ENCODE measurements around the gene CRELD1. TPM values are rescaled to one million over a fixed set of nuclear protein-coding genes. Genes with fewer than 3 reads are reported as not detected.
A peak's percentile ranks its signal among the peaks of the same experiment; 100 is the strongest.
"Not testable (repeated sequence)": the region's sequence is repeated elsewhere in the genome, so short reads cannot be mapped to it uniquely, and the experiment has no call there.

The CRELD1 gene
- total RNA-seq, 1 donor from 2014 or later, result 50.4 TPM

DNA sequence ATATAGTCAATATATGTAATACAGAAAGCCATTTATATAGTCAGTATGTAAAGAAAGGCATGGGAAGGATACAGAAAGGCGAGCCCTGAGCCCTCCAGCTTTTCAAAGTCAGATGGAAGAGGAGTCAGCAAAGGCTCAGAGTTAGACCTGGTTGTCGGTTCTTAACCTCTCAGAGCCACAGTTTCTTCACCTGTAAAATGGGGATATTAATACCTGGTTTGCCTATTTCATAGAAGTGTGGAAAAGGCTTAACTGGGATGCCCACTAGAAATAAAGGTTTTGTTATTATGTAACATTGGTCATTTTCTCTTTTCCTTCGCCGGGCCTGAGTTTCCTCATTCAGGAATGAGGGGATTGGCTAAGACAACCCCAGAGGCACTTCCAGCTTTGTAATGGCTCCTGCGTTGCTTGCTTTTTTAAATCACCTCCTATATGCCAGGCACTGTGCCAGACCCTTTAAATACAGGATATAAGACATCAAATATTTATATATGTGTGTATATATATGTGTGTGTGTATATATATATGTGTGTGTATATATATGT is 2.4 kb downstream of the CRELD1 start:
- no peak for DNase-seq

DNA sequence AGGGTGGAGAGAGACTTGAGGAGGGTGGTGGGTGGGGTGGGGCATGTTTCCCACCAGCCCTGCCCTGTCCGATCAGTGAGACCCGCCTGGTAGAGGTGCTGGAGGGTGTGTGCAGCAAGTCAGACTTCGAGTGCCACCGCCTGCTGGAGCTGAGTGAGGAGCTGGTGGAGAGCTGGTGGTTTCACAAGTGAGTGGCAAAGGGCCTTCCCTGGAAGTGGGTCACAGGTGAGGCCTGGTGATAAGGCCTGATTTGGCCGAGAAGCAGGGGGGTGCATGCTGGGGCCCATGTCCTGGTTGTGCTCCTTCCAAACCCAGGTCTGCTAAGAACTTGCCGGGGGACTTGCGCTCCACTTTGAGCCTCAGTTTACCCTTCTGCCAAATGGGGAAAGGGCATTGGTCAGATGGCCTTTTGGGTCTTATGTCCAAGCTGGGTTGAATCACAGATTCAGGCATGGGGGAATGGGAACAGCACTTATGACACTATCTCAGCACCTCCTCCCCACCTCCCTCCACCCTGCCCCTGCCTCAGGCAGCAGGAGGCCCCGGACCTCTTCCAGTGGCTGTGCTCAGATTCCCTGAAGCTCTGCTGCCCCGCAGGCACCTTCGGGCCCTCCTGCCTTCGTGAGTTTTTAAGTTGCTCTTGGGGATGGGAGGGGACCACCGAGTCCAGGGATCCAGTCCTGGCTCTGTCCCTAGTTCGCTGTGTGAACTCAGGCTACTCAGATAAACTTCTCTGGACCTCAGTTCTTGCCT is 4.0 kb downstream of the CRELD1 start:
- no peak for DNase-seq

DNA sequence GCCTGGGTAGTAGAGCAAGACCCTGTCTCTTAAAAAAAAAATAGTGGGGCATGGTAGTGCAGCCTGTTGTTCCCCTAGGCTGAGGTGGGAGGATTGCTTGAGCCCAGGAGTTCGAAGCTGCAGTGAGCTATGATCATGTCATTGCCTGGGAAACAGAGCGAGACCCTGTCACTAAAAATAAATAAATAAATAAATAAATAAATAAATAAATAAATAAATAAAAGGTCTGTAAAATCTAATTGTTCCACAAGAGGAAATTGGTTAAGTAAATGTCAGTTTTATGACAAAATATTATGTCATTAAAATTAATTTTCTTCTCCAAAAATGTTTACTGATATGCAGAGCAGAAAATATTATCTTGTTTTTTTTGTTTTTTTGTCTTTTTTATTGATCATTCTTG is 5.3 kb downstream of the CRELD1 start:
- no peak for DNase-seq

GRCh38 chr3:9939906-9940305 is 6.3 kb downstream of the CRELD1 start:
- DNase-seq, result not testable (repeated sequence)

DNA sequence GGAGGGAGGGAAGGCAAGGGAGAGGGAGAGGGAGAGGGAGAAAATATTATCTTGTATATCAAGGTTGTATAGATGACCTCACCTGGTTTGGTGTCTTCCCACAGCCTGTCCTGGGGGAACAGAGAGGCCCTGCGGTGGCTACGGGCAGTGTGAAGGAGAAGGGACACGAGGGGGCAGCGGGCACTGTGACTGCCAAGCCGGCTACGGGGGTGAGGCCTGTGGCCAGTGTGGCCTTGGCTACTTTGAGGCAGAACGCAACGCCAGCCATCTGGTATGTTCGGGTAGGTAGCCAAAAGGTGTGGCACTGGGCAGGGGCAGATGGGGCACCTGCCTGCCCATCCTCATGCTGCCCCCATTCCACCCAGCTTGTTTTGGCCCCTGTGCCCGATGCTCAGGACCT is 7.1 kb downstream of the CRELD1 start:
- DNase-seq, result no peak

- no peak for DNase-seq
Measured at GRCh38 chr3:9942164-9942563, 8.5 kb downstream of the CRELD1 start.

- no peak for DNase-seq
Measured at GRCh38 chr3:9942934-9943690, 9.5 kb downstream of the CRELD1 start.

GRCh38 chr3:9944271-9944670 is 10.6 kb downstream of the CRELD1 start:
- no peak for DNase-seq

GRCh38 chr3:9945358-9945757 is 11.7 kb downstream of the CRELD1 start:
- no peak for DNase-seq

DNA sequence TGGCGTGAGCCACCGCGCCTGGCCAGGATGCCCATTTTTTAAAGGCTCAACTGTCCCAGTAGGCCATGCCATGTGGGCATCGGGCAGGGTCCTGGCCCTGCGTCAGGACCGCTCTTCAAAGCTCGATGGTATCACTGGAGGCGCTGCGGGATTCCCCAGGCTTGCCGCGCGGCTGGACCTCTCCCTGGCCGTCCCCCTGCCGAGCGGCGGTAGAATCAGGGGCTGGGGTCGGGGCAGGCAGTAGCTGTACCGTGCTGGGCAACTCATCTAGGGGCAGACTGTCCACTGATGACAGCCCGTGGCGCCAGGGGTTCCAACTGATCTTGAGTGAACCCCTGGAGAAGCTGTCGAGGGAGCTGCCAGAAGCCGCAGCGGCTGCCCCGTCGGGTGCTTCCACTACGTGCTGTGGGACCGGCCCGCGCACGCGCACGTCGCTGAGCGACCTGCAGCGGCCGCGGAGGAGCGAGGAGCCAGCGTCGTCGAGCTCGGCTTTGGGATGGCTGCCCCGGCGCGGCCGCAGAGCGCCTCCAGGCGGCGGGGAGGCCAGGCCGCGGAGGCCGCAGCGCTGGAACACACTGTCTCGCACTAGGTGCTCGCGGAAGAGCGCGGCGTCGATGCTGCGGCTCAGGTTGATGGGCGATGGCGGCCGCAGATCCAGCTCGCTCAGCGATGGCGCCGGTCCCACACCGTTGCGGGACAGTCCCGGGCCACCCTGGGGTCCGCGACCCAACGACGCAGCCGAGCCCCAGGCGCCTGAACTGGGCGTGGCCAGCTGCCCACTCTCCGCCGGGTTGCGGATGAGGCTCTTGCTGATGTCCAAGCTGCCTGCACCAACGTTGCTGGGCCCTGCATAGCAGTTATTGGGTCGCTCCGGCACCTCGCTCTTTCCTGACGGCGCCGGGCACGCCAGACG is 12.7 kb downstream of the CRELD1 start:
- peak; percentile 97 for DNase-seq

- peak; percentile 89 for DNase-seq
Measured at GRCh38 chr3:9947025-9947995, 13.7 kb downstream of the CRELD1 start.

GRCh38 chr3:9948586-9948985 is 15.0 kb downstream of the CRELD1 start:
- DNase-seq, result no peak

DNA sequence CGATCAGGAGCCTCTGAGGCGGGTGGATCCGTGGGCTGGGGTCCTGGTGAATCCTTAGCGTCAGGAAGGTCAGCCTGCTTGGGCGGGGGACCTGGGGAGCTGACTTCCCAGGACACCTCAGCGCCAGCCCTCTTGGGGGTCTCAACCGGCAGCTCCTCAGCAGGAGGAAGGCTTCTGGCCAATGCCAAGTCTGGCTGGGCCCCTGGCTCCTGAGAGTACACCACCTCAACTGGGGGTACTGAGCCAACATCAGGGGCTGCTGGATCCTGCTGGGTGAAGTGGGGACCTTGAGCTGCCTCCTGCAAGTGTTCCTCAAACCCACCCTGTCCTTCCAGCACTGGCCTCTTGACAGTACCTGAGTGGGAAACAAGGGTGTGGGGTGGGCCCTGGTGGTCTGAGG is 15.5 kb downstream of the CRELD1 start:
- DNase-seq, result no peak

- DNase-seq, result no peak
Measured at GRCh38 chr3:9949626-9950025, 16.0 kb downstream of the CRELD1 start.

DNA sequence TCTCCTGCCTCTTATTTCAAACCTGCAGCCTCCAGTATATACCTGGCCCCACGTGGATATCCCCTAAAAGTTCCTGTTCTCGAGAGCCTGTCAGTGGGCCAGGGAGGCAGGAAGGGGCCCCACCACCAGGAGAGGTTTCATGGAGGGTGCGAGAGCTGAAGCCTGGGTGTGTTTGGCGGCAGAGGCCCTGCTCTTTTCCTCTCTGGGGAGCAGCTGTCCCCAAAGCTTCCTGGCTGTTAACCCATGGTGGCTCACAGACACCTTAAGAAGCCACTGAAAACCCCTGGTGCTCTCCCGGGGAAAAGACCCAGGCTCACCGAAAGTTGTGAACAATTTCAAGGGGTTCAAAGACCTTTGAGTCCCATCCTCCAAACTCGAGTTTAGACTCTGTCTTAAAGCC is 17.5 kb downstream of the CRELD1 start:
- no peak for DNase-seq

DNA sequence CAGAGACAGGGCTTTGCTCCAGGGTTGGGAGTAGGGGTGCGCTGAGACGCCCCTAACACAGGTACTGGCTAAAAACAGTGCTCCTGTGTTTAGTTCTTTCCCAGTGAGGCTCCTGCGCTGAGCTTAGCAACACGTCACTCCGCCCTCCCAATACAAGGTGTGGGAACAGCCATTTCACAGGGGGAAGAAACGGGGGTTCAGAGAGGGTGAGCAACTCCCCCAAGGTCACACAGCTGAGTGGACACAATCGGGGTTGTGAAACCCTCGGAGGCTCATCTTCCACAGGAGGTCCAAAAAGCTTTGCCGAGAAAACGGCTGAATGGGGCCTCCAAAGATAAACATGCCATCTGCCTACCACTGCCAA is 17.9 kb downstream of the CRELD1 start:
- no peak for DNase-seq

DNA sequence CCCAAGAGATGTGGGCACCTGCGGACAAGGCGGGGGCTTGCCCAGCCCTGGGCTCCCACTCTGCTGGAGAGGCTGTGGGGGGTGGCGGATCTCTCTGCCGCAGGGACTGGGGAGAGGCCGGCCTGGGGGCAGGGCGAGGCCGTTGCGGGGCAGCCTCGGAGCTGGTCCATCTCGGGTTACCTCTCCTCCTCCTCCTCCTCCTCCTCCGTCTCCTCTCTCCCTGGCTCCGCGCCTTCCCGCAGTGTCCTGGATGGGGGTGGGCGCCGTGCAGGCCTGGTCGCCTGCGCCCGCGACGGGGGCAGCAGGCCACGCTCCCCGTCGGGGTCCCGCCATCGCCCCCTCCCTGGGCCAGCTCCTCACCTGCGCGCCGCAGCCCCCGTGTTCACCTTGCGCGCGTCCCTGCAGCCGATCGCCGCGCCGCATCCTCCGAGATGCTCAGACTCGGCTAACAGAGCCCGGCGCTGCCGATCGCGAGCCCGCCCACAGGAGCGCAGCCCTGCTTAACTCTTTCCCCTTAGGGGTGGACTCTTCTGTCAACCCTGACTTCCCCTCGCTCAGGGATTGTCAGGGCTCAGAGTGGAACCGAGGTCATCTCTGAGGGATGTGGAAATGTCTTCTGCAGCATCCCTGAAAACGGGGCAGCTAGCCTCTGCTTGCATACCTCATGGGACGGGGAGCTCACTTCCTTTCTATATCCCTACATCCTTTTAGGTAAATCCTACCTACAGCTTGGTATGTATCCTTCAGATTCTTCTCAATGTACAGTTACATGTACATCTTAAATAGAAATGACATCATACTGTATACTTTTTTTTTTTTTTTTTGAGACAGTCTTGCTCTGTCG is 18.6 kb downstream of the CRELD1 start, which contains the start of gene PRRT3:
TSS of gene PRRT3 (minus strand) at position 447 of the 844 bp plus-strand sequence. CDS start 2,293 bp downstream, outside the sequence.
- DNase-seq, result peak; percentile 53

DNA sequence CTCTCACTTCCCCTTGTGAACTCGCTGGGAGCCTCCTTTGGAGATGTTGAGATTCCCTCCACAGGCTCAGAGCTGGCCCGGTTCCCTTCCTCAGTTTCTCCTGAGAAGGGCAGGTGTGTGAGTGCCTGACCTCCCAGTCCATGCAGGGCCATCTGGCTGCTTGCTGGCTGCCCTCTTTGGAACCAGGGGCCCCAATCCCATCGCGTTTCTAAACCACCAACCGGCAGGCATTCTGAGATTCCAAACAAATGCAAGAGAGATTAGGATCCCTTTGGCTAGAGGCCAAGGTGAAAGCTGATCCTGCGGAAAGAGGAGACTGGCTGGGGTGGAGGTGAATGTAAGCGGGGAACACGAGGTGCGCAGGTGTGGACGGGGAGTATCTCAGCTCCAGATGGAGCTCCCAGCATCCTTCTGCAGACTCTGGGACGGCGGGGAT is 21.5 kb downstream of the CRELD1 start:
- DNase-seq, result no peak

- DNase-seq, result no peak
Measured at GRCh38 chr3:9955611-9956352, 22.1 kb downstream of the CRELD1 start.

- peak; percentile 53 for DNase-seq
Measured at GRCh38 chr3:9957214-9957613, 23.6 kb downstream of the CRELD1 start.

All from dermis blood vessel endothelial cell (primary cell).